ENCODE results near the gene SUPV3L1. TPM values are rescaled to one million over a fixed set of nuclear protein-coding genes. Genes with fewer than 3 reads are reported as not detected.
"Not testable (repeated sequence)": the region's sequence is repeated elsewhere in the genome, so short reads cannot be mapped to it uniquely, and the experiment has no call there.

SUPV3L1 gene
- polyA plus RNA-seq, 3 donors from 2014 or later, result 15.0 to 30.4 (median 18.0) TPM

DNA sequence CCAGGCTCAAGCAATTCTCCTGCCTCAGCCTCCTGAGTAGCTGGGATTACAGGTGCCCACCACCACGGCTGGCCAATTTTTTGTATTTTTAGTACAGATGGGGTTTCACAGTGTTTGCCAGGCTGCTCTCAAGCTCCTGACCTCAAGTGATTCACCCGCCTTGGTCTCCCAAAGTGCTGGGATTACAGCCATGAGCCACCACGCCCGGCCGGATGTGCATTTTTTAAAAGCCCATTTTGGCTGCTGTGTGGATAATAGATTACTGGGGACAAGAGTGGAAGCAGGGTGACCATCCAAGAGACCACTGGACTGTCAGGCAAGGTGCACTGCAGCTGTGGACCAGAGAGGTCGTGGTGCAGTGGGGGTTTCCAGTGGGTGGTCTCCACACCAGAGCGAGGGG, 61.5 kb downstream of the SUPV3L1 start:
- Mint-ChIP-seq H3K36me3 (no peaks in the 10 kb centered on the region), H3K27me3 (ENCODE audit: low read depth in 3 of 3) (peaks cover 2 to 4% (median 3%) of the 10 kb centered on the region in 3 donors), H3K27ac (no peak overlapping the region), H3K9me3 (no peaks in the 10 kb centered on the region), H3K4me1 (peaks cover 1 to 11% of the 10 kb centered on the region in 2 donors), H3K4me3 (no peak overlapping the region)
- no peak for DNase-seq

DNA sequence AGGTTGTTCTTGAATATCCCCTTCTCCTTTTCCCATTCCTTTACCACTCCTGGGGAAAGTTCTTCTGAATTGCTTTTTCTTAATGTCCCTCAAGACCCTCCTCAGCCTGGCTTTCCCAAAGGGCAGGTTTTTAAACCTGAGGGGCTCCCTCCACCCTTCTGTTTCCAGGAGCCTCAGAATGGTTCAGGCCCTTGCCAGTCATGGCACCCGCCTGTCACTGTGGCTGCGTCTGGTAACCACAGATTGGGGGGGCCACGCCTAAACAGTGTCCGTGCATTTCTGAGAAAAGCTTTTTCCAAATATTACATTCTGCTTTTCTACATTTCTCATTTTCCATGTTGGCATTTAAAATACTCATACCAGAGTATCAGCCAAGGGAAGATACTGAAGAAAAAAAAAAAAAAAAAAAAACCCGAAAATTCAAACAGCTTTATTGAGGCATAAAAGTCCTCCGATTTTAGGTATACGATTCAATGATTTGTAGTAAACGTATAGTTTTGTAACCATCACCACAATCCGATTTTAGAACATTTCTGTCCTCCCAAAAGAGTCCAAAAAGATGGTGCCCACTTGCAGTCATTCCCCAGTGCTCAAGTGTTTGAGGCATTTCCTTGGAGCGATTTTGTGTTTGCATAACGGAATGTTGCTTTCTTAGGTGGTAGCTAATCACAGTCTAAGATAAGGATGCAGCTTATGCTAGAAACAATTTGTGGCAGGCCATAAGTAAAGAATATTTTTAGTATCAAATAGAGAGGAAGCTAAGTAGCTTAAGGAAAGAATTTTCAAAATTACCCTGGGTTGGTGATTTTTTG, 62.2 kb downstream of the SUPV3L1 start:
- H3K9me3 Mint-ChIP-seq, result no peaks in the 10 kb centered on the region
- no peaks in the 10 kb centered on the region for H3K36me3 Mint-ChIP-seq
- H3K4me3 Mint-ChIP-seq, result no peak overlapping the region
- no peak overlapping the region for H3K27ac Mint-ChIP-seq
- H3K4me1 Mint-ChIP-seq, result peaks cover 1 to 6% of the 10 kb centered on the region in 2 donors
- H3K27me3 Mint-ChIP-seq (ENCODE audit: low read depth in 3 of 3), result peaks cover 2 to 3% (median 2%) of the 10 kb centered on the region in 3 donors
- no peak for DNase-seq

DNA sequence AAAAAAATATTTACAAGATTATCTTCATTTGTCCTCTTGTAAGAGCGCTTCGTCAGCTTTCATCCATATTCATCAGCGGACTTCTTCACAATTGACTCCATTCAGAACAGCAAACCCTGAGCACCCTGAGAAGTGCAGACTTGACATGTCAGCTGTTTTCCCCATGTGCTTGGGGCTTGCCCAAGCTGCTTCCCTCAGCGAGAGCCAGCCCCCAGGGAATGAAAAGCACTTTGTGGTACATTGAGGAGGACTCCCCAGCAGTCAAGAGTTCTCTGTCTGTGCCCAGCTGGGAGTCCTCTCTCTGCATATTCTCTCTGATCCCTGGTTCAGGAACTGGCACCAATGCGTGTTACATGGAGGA, 62.8 kb downstream of the SUPV3L1 start:
- no peak overlapping the region for H3K27ac Mint-ChIP-seq
- DNase-seq, result no peak
- H3K4me1 Mint-ChIP-seq, result peaks cover 0 to under 1% of the 10 kb centered on the region in 2 donors
- H3K9me3 Mint-ChIP-seq, result no peaks in the 10 kb centered on the region
- no peak overlapping the region for H3K4me3 Mint-ChIP-seq
- no peaks in the 10 kb centered on the region for H3K36me3 Mint-ChIP-seq
- peaks cover 2 to 3% (median 2%) of the 10 kb centered on the region in 3 donors for H3K27me3 Mint-ChIP-seq (ENCODE audit: low read depth in 3 of 3)

DNA sequence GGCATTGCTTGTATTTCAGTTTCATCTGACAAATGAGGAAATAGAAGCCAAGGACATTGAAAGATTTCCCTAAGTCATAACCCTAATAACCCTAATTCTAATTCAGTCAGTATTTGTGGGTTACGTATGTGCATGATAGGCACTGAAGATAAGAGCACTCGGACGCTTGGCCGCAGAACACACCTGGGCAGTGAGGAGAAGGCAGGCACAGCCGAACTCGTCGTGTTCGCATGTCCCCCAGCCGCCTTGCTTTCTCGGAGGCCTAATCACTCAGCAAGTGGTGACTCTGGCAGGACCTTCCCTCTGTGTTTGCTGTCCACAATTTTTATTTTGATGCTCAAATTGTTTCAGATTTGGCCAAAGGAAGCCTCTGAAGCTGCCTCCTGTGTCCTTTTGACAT, 63.8 kb downstream of the SUPV3L1 start:
- H3K27me3 Mint-ChIP-seq (ENCODE audit: low read depth in 3 of 3), result peaks cover 2 to 3% (median 2%) of the 10 kb centered on the region in 3 donors
- H3K9me3 Mint-ChIP-seq, result no peaks in the 10 kb centered on the region
- H3K4me1 Mint-ChIP-seq, result no peaks in the 10 kb centered on the region
- no peaks in the 10 kb centered on the region for H3K36me3 Mint-ChIP-seq
- H3K4me3 Mint-ChIP-seq, result no peak overlapping the region
- no peak overlapping the region for H3K27ac Mint-ChIP-seq
- DNase-seq, result no peak

DNA sequence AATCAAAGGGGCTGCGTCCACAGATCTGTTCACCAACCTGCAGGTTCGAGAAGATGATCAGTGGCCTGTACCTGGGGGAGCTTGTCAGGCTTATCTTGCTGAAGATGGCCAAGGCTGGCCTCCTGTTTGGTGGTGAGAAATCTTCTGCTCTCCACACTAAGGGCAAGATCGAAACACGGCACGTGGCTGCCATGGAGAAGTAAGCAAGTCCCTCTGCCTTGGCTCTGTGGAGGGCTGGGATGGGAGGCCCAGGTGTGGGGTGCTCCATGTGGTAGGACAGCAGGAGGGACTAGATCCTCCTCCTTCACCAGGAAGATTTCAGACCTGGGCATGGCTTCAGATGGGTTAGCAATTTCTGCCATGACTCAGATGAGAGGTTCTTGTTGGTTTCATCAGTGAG, 66.0 kb downstream of the SUPV3L1 start:
- no peak for DNase-seq
- Mint-ChIP-seq H3K27ac (no peak overlapping the region), H3K36me3 (no peaks in the 10 kb centered on the region), H3K9me3 (no peaks in the 10 kb centered on the region), H3K4me1 (no peaks in the 10 kb centered on the region), H3K4me3 (no peak overlapping the region), H3K27me3 (ENCODE audit: low read depth in 3 of 3) (peaks cover 0 to 2% (median 0%) of the 10 kb centered on the region in 3 donors)

DNA sequence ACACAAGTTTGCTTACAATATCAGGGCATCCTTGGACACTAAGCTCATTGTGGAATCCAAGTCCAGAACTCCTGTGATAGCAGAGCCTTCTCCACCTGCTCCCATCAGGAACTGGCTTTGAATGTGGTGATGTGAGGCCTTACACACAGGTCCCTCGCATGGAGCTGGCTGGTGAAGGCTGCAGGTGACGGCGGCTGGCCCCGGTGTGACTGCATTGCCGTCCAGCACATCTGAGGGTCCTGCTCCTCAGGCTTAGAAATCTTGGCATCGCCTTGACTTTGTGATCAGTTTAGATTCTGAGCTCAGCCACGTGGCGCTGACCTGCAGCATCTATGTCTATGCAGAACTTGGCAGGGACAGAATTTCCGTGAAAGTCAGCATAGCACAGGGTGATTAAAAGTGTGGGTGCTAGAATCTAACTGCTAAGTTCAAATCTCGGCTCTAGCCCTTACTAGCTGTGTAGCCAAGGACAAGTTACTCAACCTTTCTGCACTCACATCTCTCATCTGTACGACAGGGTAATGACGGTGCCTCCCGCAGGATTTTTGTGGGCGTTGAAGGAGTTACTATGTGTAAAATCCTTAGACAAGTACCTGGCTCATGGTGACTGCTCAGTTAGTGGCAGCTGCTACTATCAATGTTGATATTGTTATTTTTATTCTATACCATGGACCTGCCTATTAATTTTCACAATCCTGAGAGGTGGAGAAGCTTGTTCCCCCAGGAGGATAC, 66.7 kb downstream of the SUPV3L1 start:
- Mint-ChIP-seq H3K27me3 (ENCODE audit: low read depth in 3 of 3) (peaks cover 0 to 2% (median 0%) of the 10 kb centered on the region in 3 donors), H3K9me3 (no peaks in the 10 kb centered on the region), H3K36me3 (no peaks in the 10 kb centered on the region), H3K27ac (no peak overlapping the region), H3K4me1 (no peaks in the 10 kb centered on the region), H3K4me3 (no peak overlapping the region)
- no peak for DNase-seq

DNA sequence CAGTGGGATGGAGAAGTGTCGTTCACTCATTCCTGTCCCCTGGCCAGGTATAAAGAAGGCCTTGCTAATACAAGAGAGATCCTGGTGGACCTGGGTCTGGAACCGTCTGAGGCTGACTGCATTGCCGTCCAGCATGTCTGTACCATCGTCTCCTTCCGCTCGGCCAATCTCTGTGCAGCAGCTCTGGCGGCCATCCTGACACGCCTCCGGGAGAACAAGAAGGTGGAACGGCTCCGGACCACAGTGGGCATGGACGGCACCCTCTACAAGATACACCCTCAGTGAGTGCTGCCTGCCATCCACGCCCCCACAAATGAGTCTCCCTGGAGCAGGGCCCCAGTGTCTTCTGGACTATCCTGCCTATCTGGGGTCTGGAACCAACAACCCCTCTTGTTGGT, 67.3 kb downstream of the SUPV3L1 start:
- H3K9me3 Mint-ChIP-seq, result no peaks in the 10 kb centered on the region
- H3K4me3 Mint-ChIP-seq, result no peak overlapping the region
- no peaks in the 10 kb centered on the region for H3K36me3 Mint-ChIP-seq
- peaks cover 0 to 2% (median 0%) of the 10 kb centered on the region in 3 donors for H3K27me3 Mint-ChIP-seq (ENCODE audit: low read depth in 3 of 3)
- no peaks in the 10 kb centered on the region for H3K4me1 Mint-ChIP-seq
- H3K27ac Mint-ChIP-seq, result no peak overlapping the region
- DNase-seq, result no peak

DNA sequence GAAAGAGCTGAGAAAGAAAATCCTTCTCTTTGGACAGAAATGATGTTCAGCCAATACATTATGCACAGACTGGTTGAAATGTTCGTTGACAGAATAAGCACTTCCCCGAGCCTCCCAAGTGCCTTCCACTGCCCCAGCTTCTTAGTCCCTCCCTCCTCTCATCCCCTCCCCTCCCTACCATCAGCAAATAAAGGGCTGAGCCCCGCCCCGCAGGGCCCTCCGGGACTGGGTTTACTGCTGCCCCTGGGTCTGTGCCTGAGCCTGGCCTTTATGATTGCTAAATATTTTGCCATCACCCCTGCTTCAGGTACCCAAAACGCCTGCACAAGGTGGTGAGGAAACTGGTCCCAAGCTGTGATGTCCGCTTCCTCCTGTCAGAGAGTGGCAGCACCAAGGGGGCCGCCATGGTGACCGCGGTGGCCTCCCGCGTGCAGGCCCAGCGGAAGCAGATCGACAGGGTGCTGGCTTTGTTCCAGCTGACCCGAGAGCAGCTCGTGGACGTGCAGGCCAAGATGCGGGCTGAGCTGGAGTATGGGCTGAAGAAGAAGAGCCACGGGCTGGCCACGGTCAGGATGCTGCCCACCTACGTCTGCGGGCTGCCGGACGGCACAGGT, 68.2 kb downstream of the SUPV3L1 start:
- no peak overlapping the region for H3K4me3 Mint-ChIP-seq
- no peaks in the 10 kb centered on the region for H3K36me3 Mint-ChIP-seq
- no peaks in the 10 kb centered on the region for H3K9me3 Mint-ChIP-seq
- no peak for DNase-seq
- no peak overlapping the region for H3K27ac Mint-ChIP-seq
- no peaks in the 10 kb centered on the region for H3K27me3 Mint-ChIP-seq (ENCODE audit: low read depth in 3 of 3)
- H3K4me1 Mint-ChIP-seq, result no peaks in the 10 kb centered on the region

DNA sequence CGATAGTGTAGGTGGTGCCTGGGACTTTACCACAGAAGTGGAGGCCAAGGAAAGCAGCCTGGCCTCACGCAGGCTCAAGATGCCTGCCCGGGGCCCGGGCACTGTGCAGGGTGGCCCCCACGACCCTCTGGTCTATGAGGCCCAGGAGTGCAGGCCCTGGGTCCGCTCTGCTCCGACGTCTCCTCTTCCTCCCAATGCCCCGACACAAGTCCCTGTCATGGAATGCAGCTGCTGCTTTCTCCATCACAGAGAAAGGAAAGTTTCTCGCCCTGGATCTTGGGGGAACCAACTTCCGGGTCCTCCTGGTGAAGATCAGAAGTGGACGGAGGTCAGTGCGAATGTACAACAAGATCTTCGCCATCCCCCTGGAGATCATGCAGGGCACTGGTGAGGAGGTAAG, 70.0 kb downstream of the SUPV3L1 start:
- no peak for DNase-seq
- H3K27ac Mint-ChIP-seq, result no peak overlapping the region
- H3K4me1 Mint-ChIP-seq, result no peaks in the 10 kb centered on the region
- no peaks in the 10 kb centered on the region for H3K27me3 Mint-ChIP-seq (ENCODE audit: low read depth in 3 of 3)
- no peak overlapping the region for H3K4me3 Mint-ChIP-seq
- no peaks in the 10 kb centered on the region for H3K36me3 Mint-ChIP-seq
- no peaks in the 10 kb centered on the region for H3K9me3 Mint-ChIP-seq

DNA sequence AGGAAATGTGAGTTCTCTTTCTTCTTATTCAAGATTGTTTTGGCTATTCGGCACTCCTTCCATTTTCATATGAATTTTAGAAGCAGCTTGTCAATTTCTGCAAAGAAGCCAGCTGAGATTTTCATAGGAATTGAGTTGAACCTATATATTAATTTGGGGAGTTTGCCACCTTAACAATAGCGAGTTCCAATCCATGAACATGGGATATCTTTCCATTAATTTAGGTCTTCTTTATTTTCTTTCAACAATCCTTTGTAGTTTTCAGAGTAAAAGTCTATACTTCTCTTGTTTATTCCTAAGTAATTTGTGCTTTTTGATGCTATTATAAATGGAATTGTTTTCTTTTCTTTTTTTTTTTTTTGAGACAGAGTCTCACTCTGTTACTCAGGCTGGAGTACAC, 71.4 kb downstream of the SUPV3L1 start:
- not testable (repeated sequence) for H3K27ac Mint-ChIP-seq; H3K9me3 Mint-ChIP-seq; H3K27me3 Mint-ChIP-seq (ENCODE audit: low read depth in 3 of 3); H3K4me3 Mint-ChIP-seq; H3K4me1 Mint-ChIP-seq; H3K36me3 Mint-ChIP-seq; DNase-seq

DNA sequence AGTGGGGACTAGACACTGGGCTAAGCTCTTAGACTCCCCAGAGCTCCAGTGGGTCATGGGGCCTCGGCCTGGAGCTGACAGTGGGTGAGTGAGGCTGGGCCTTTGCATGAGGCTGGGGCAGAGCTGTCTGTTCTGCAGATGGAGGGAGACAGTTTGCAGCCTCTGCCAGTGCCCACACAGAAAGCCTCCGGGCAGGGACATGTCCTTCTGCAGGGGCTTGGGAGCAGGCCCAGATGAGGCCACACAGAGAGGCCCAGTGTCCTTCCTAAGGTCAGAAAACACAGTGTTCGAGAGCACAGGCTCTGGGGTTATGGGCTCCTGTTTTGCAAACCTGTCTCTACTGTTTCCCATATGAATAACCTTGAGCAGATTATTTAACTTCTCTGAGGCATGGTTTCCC, 73.1 kb downstream of the SUPV3L1 start:
- DNase-seq, result no peak
- H3K27ac Mint-ChIP-seq, result no peak overlapping the region
- no peaks in the 10 kb centered on the region for H3K36me3 Mint-ChIP-seq
- no peak overlapping the region for H3K4me3 Mint-ChIP-seq
- no peaks in the 10 kb centered on the region for H3K27me3 Mint-ChIP-seq (ENCODE audit: low read depth in 3 of 3)
- H3K4me1 Mint-ChIP-seq, result no peaks in the 10 kb centered on the region
- H3K9me3 Mint-ChIP-seq, result no peaks in the 10 kb centered on the region

DNA sequence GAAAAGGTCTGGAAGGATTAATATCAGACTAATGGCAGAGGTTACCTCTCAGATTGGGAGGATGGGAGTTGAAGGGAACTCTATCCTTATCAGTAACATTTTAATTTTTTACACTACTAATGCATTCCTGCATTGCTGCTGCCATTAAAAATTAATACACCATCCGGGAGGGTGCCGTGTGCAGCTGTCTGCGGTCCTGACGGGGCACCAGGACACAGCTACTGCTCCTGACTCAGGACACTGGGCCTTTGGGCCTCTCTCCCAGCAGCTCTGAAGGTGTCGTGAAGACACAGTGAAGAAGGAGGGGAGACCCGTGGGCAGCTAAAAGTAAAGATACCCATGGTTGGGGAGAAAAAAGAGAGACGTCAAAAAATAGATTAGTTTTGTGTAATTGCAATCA, 74.8 kb downstream of the SUPV3L1 start:
- peaks cover 0 to 2% (median 0%) of the 10 kb centered on the region in 3 donors for H3K27me3 Mint-ChIP-seq (ENCODE audit: low read depth in 3 of 3)
- H3K4me3 Mint-ChIP-seq, result no peak overlapping the region
- no peaks in the 10 kb centered on the region for H3K4me1 Mint-ChIP-seq
- DNase-seq, result no peak
- no peaks in the 10 kb centered on the region for H3K36me3 Mint-ChIP-seq
- H3K9me3 Mint-ChIP-seq, result no peaks in the 10 kb centered on the region
- no peak overlapping the region for H3K27ac Mint-ChIP-seq
